NCI-H2227 (cell line): ENCODE data around the gene CRK.
A peak's percentile ranks its signal among the peaks of the same experiment; 100 is the strongest.

Experiments
- DNase-seq: peaks from one replicate; lab custom pipeline; 2025; ENCODE audit not compliant: unreplicated experiment; lab: John Stamatoyannopoulos, UW

The CRK gene

DNA sequence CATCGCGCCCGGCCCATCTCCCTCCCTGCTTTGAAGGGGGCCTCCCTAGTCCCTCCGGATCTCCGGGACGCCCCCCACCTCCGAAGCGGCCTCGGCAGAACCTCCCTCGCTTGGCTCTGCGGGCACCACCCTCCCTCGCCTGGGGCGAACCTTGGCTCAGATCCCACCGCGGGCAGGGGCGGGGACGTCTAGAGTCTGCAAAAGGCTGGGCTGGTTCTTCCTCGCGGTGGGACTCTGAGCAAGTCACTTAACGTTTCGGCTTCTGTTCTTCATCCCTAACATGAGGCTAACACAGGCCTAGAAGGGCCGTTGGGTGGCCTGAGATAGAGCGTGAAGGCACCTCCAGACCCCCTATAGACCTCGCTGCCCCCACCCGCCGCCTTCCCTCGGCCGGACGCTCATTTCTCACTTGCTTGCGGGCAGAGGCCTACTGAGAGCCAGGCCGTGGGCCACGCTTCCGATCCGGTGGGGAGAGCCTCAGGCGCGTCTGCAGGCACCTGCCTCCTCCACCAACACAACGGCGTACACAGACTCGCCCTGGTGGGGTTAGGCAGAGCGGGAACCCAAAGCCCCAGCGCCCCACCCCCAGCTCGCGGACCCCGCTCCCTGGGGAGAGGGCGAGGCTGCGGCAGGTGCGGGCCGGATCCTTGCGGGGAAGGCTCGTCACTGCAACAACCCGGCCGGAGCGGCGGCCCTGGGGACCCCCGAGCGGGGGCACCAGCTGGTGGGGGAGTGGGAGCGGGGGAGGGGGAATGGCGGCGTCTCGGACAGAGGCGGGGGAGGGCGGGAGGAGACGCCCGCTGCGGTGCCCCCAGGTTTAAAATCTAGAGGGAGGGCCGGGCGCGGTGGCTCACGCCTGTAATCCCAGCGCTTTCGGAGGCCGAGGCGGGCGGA, 31.0 kb upstream of the CRK start:
- DNase-seq = peak; percentile 14

DNA sequence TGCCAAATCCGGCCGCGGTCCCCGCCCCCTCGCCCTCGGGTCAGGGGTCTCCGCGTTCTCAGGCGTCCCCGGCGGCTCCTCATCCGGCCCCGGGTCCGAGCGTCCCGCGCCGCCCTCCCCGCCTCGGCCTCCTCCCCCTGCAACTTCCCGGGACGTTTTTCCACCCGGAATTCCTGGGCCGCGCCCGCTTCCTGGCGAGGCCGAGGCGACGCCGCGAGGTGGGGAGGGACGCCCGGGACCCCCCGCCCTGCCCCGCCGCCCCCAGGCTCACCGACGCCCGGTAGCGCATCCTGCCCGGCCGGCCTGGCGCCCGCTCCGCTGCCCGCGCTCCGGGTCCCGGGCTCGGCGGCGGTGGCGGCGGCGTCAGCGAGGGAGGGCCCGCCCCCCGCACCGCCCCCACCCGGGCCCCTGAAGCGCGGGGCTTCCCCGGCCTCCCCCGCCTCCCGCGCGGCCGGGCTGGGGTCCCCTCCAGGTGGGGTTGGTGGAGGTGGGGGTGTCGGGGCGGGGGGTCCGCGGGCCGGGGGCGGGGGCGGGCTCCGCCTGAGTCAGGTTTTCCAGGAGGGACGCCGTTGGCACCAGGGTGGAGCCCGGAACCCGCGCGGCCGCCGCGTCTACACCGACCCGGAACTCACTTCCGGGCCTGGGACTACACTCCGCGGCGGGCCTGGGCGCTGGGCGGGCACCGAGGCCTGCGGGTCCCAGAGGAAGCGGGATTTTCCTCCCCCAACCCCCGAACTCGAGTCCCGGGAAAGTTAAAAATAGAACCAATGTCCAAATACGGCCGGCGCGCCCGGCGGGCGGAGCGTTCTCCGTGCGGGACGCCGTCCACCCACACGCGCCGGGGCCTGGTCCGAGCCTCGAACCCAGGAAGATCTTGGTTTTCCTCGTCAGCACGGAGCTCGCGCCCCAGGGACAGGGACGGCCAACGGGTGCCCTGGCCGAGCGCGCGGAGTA, 29.7 kb upstream of the CRK start:
- peak; percentile 54 for DNase-seq

DNA sequence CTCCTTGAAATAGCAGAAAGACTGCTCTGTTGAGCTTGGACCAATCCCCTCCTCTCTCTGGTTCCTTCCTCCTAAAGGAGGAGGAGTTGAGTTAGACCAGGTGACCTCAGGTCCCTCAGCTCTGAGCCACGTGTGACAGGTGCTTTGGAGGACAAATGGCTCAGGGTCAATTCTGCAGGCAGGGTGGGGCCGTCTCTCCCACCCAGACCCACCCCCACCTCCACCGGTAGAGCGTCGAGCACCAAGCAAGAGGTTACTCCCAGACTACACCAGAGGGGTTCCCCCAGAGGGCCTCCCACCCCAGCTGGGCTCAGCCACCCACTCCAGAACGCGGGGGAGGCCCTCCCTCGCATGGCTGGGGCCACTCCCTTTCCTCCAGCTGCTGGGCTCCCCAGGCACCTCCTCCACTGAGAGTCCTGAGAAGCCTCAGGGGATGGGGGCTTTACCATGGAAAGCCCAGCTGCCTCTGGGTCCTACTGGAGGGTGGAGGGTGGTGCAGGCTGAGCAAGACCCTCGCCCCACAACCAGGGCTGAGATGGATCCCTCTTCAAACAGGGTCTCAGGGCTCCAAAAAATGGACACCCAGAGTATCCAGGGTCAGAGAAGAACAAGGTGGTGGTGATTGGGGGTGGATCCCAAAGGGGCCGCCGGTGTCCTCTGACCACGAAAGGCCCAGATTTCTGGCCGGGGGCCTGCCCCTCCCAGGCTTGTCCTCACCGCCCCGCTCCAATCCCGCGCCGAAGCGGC, 28.8 kb upstream of the CRK start:
- DNase-seq = peak; percentile 60

DNA sequence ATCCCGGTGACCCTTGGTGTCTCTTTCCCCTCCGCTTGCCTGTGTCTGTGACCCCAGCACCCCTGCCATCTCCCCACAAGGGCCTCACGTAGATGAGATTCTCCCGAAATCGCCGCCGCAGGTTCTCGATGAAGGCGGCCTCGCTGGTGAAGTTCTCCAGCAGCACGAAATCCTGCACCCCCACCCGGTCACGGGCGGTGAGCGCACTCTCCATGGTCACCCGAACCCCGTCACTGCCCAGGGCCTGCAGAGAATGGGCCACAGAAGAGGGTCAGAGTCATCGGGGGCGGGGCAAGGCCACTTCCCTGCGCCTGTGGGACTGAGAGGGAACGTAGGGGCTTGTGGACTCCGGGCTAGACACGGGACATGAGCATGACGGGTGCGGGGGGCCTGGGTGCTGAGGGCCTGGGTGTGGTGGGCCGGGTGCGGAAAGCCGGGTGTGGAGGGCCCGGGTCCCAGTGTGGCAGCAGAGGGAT, 28.1 kb upstream of the CRK start:
- DNase-seq = no peak

DNA sequence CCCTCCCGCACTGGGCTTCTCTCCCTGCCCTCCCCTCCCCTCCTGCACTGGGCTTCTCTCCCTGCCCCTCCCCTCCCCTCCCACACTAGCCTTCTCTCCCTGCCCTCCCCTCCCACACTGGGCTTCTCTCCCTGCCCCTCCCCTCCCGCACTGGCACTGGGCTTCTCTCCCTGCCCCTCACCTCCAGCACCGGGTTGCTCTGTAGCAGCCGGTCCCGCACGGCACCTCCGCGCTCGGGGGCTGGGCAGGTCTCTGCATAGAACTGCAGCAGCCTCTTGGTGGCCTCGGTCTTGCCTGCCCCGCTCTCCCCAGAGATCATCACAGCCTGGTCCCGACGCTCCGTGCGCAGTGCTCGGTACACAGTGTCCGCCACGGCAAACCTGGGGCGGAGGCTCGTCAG, 26.6 kb upstream of the CRK start:
- DNase-seq = no peak

DNA sequence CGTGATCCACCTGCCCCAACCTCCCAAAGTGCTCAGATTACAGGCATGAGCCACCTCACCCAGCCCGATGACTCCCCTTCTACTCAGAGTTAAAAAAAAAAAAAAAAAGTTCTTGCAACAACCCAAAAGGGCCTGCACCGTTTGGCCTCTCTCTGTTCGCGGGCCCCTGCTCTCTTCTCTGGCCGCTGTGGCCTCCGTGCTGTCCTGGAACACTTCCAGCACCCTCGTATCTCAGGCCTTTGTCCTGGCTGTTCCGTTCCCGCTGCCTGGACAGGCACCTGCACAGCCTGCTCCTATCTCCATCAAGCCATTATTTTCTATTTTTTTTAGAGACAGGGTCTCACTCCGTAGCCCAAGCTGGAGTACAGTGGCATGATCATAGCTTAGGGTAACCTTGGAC, 25.7 kb upstream of the CRK start:
- no peak for DNase-seq

DNA sequence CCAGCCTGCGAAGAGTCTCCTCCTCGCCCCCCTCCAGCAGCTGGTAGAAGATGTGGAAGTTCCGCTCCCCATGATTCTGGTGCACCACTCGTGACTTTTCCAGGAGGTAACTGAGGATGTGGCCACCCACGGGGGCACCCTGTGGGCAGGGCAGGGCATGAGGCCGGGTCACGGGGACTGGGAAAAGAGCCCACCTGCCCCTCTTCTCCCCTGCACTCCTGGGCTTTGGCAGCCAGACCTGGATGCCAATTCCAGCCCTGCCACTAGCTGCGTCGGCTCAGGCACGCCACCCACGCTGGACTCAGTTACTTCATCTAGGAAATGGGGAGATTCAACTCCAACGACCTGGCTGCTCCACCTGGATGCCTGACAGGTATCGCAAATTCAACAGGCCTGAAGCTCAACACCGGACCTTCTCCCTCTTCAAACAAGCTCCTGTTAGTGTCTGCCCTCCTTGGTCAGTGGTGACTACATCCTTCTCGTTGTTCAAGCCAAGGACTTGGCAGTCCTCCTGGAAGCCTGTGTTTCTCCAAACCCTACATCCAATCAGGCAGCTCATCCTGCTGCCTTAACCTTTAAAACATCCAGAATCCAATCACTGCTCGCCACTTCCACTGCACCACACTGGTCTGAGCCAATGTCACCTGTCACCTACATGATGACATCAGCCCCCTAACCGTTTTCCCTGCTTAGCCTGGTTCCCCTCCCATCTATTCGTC, 24.9 kb upstream of the CRK start:
- no peak for DNase-seq

DNA sequence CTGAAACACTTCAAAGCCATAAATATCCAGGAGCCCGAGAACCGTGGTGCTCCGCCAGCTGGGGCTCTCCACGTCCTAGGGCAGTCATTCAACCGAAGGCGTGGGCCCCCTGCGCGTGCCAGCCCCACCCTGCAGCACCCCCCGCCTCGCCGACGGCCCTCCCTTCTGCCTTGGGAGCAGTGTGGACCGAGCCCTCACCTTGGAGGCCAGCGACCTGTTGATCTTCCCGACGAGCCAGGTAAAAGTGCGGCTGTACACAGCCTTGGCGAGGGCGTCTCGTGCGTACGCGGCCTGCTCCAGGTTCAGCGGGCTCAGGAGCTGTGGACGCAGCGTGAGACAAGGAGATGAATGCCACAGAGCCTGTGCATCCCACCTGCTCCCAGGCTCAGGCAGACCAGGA, 22.4 kb upstream of the CRK start:
- DNase-seq = no peak

DNA sequence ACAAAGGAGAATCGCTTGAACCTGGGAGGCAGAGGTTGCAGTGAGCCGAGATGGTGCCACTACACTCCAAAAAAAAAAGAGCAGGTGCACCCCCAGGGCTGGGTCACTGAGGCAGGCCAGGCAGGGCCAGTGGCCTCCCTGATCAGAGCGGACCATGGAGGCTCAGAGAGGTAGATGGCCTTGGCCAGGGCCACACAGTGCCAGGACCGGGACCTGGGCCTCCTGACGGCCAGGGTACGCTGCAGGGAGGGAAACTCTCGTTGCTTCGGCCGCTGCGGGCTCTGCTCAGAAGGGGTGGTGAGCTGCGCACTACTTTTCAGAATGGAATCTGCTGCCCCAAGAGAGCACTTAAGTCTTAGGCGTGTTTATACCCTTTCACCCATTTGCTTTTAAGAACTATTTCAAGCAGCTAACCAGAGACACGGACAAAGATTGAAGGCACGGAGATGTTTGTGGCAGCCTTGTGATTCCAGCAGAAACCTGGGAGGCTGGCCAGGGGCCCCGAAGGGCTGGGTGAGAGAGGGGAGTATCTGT, 19.4 kb upstream of the CRK start:
- DNase-seq = no peak

DNA sequence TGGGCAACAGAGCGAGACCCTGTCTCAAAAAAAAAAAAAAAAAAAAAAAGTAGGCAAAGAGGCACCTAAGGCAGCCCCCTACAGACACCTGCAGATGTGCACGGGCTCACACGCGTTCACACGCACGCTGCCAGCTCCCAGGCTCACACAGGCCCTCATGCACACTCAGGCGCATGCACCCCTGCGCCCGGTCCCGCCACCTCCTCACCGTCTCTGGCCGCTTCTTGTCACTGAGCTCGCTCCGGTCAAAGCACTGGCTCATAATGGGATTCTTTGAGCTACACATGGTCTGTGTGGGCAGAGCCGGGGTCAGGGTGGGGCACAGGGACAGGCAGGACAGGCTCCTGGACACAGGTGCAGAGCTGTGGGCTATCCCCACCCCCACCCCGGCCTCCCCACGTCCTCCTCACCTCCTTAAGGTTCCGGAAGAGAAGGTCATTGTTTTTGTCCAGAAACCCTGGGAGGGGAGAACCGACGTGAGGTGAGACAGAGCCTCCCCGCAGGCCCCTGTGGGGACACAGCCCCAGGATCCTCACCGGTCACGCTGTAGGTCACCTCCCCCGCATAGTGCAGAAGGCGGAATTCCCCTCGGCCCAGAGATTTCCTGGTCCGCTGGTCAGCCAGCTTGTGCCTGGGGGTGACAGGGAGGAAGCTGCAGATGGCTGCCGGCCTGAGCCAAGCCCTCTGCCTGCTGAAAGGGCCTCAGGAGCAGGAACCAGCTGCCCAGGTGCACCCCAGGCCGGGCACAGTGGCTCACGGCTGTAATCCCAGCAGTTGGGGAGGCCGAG, 18.6 kb upstream of the CRK start:
- DNase-seq = no peak

DNA sequence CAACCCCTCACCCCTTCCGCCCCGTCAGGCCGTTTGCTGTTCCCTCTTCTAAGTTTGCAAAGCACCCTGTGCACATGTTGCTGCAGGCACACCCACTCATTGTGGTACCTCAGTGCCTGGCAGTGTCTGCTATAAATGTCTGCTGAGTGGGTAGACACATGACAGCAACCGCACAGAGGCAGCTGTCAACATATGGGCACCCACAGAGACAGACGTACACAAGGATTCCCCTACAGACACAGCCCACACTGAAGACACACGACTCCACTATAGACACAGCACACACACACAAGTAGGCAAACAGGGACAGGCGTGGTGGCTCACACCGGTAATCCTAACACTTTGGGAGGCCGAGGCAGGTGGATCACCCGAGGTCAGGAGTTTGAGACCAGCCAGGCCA, 17.8 kb upstream of the CRK start:
- DNase-seq = no peak

DNA sequence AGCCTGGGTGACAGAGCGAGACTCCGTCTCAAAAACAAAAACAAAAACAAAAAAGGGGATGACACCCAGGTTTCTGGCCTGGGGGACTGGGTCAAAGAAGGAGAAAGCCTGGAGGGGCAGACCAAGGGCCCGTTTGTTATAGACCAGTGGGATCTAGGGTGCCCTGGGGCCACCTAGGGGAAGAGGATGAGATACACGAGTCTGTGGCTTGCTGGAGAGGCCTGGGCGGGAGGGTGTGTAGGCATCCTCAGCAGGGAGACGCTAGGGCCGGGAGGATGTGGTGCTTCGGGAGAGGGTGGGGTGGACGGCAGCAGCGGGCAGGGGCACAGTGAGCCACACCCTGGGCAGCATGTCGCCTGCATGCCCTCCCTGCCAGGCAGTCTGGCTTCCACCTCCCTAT, 17.1 kb upstream of the CRK start:
- DNase-seq = no peak

DNA sequence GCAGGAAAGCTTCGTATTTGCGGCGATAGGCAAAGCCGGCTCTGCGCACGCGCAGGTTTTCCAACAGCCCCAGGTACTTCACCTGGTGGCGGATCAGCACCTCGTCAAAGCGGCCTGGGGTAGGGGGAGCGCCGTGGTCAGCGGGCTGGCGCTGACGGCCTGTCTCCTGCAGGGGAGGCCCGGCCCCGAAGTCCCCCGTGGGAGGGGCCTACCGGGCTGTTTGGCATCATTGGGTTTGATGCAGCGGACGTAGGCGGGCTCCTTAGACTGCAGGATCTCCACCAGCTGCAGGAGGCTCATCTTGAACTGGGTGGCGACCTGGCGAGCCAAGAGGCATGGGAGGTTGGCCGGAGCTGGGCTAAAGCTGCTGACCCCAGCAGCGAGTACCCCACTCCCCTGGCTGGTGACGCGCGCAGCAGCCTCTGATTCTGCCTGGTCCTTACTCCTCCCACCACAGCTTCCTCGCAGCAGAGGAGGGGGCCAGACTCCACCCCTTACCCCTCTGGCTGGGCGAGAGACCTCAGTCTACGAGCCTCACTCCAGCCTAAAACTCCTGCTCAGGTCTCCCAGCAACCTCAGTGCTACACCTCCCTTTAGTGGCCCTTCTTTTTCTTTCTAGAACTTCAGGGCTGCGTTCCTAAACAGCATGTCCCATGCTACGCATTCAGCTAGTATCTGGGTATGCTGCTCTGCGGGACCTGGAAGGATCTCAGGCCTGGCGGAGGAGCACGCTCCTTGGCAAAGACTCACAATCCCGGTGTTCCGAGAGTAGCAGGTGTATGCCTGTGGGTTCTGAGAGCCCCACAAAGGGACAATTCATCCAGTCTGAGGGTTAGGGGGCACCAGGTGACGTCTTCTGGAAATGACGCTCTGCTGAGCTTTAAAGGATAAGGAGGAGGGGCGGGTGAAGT, 16.1 kb upstream of the CRK start:
- DNase-seq = no peak

DNA sequence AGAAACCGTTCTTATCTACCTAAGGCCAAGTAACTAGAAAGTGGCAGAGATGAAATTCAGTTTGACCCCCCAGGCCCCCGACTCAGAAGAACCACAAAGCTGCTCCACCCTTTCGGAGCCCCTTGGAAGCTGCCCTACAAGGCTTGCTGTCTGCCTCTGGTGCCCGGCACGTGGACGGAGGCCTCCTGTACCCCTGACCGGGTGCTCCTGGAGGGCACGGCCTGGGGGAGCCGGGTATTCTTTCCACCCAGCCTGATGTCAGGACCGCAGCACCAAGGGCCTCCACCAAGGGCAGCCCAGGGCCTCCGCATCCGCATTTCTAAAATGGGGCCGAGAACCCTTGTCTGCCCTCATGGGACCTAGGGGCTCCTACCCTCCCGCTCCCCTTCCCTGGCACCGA, 15.5 kb upstream of the CRK start:
- DNase-seq = no peak

DNA sequence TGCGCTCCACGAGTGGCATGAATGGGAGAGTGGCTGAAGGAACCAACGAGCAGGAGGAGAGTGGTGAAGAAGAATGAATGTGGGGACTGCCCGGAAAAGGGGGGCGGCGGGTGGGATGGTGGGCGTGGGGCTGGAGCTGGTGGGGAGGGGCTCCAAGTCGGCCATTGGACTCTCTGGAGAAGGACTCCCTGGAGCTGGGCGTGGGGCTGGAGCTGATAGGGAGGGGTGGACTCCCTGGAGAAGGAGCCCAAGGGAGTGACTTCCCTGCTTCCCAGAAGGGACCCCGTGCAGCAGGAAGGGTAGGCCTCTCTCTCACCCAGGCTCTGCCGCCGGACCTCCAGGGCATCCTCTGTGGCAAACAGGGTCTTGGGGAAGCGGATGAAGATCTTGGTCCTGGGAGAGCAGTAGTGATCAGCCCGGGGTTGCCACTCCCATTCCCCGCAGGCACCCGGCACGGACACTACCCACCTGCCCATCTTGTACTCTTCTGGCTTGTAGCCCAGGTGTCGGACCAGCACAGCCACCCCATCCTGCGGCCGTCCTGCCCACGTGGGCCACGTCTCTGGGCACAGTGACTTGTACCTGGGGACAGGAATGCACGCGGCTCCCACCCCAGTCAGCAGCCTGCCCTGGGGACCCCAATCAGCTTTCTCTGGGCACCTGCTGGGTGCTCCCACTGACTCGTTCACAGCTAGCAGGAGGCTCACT, 14.9 kb upstream of the CRK start:
- no peak for DNase-seq

DNA sequence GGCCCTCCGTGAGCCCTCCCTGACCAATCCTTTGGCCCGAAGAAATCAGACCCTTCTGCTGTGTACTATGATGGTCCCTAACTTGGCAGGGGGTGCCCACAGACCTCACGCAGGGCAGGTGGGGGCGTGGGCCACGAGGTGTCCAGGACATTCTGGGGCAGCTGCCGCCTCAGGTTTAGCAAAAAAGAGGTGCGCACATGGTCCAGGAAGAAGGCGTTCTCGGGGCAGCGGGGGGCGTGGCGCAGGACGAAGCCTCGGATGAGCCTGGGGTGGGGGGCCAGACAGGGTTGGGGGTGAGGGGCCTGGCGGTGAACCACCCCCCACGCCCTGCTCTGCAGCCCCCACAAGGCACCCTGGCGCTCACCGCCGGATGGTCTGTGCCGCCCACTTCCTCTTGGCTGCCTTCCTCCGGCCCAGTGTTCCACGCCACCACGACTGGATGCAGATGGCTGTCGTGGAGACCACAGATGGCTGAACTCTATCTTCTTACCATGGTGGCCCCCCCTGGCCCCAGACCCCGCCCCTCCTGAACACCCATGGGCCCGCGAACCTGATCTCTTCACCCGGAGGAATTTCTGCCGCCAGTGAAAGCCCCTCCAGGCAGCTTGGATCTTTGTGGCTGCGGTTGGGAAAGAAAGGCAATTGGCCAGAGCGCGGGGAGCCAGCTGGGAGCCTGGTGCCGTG, 14.2 kb upstream of the CRK start:
- DNase-seq = no peak

DNA sequence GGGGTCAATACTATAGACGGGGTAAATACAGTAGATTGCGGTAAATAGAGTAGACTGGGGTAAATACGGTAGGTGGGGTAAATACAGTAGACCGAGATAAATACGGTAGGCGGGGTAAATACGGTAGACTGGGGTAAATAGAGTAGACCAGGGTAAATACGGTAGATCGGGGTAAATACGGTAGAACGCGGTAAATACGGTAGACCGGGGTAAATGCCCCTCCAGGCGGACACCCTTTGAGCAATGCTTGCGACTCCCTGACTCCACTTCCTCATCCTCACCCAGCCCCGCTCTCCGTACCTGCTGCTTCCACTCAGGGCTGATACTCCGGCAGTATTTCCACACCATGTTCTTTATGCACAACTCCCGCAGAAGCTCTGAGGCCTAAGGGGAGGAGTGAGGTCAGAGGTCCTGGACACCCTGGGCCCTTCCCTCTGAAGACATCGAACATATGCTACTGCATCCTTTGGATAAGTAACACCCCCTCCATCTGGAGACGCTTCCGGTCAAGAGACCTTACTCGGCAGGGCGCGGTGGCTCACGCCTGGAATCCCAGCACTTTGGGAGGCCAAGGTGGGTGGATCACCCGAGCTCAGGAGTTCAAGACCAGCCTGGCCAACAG, 13.3 kb upstream of the CRK start:
- no peak for DNase-seq
